Glutamatergic neuron (in vitro differentiated cells): ENCODE results near the gene NUP210. TPM values are rescaled to one million over a fixed set of nuclear protein-coding genes. Genes with fewer than 3 reads are reported as not detected.
"Not testable (repeated sequence)": the region's sequence is repeated elsewhere in the genome, so short reads cannot be mapped to it uniquely, and the experiment has no call there.

Experiments
- DNase-seq: peaks from one replicate; pipeline ENCODE4 v3.0.0; 2022
- H3K27ac Mint-ChIP-seq: one replicate; pipeline ENCODE4 v1.8.0; 2020; ENCODE audit warnings: mild to moderate bottlenecking, mixed read lengths, inconsistent platforms; ENCODE audit not compliant: unreplicated experiment
- H3K27me3 Mint-ChIP-seq: one replicate; pipeline ENCODE4 v1.8.0; 2020; ENCODE audit warnings: mild to moderate bottlenecking, moderate library complexity, mixed read lengths, inconsistent platforms; ENCODE audit not compliant: unreplicated experiment
- H3K36me3 Mint-ChIP-seq: one replicate; pipeline ENCODE4 v1.8.0; 2020; ENCODE audit warnings: mild to moderate bottlenecking, mixed read lengths, inconsistent platforms; ENCODE audit not compliant: unreplicated experiment
- H3K4me1 Mint-ChIP-seq: one replicate; pipeline ENCODE4 v1.8.0; 2020; ENCODE audit warnings: mild to moderate bottlenecking, low read depth, mixed read lengths, inconsistent platforms; ENCODE audit not compliant: unreplicated experiment
- H3K4me3 Mint-ChIP-seq: one replicate; pipeline ENCODE4 v1.8.0; 2020; ENCODE audit warnings: mild to moderate bottlenecking, mixed read lengths, inconsistent platforms; ENCODE audit not compliant: unreplicated experiment
- H3K9me3 Mint-ChIP-seq: one replicate; pipeline ENCODE4 v1.8.0; 2020; ENCODE audit warnings: mild to moderate bottlenecking, moderate library complexity, mixed read lengths, inconsistent platforms; ENCODE audit not compliant: unreplicated experiment
- CTCF ChIP-seq: fragments of 200-600 bp; sonication (generic); IDR thresholded peaks from one replicate; pipeline ENCODE4 v1.5.0; 2021; ENCODE audit not compliant: partially characterized antibody, unreplicated experiment
- total RNA-seq: library from RNA; stranded (reverse); fragmentation: NEBNext Ultra II Directional; extraction: Animal tissue kit (Norgen Biotek cat#: 25700); gene quantifications from one replicate; pipeline ENCODE4 v1.2.1, GENCODE V29; 2021; ENCODE audit not compliant: unreplicated experiment

Gene NUP210
- total RNA-seq, 1 donor from 2014 or later = 2.4 TPM

GRCh38 chr3:13440204-13440817 is 20.2 kb upstream of the NUP210 start:
- Mint-ChIP-seq H3K27me3 (peaks cover 4% of the 10 kb centered on the region), H3K4me3 (no peak overlapping the region), H3K36me3 (no peaks in the 10 kb centered on the region), H3K4me1 (no peaks in the 10 kb centered on the region), H3K9me3 (no peaks in the 10 kb centered on the region), H3K27ac (no peak overlapping the region)
- no peak for TF ChIP-seq CTCF
- no peak for DNase-seq

- not testable (repeated sequence) for H3K36me3 Mint-ChIP-seq, H3K9me3 Mint-ChIP-seq, H3K27ac Mint-ChIP-seq, DNase-seq, H3K27me3 Mint-ChIP-seq, H3K4me3 Mint-ChIP-seq
- H3K4me1 Mint-ChIP-seq = peaks cover 20% of the 10 kb centered on the region
Measured at GRCh38 chr3:13436213-13436612, 16.1 kb upstream of the NUP210 start.

- Mint-ChIP-seq H3K4me3 (peak overlapping the region; percentile 78), H3K27me3 (peaks cover 6% of the 10 kb centered on the region), H3K9me3 (peaks cover 3% of the 10 kb centered on the region), H3K27ac (peak overlapping the region; percentile 92), H3K4me1 (peaks cover 20% of the 10 kb centered on the region), H3K36me3 (no peaks in the 10 kb centered on the region)
- TF ChIP-seq CTCF = no peak
- no peak for DNase-seq
Measured at GRCh38 chr3:13433912-13434311, 13.8 kb upstream of the NUP210 start.

GRCh38 chr3:13432093-13432492 is 12.0 kb upstream of the NUP210 start:
- peaks cover 20% of the 10 kb centered on the region for H3K4me1 Mint-ChIP-seq
- H3K27ac Mint-ChIP-seq = no peak overlapping the region
- H3K9me3 Mint-ChIP-seq = peaks cover 3% of the 10 kb centered on the region
- TF ChIP-seq CTCF = no peak
- H3K27me3 Mint-ChIP-seq = peaks cover 6% of the 10 kb centered on the region
- no peak overlapping the region for H3K4me3 Mint-ChIP-seq
- no peaks in the 10 kb centered on the region for H3K36me3 Mint-ChIP-seq
- DNase-seq = no peak

DNA sequence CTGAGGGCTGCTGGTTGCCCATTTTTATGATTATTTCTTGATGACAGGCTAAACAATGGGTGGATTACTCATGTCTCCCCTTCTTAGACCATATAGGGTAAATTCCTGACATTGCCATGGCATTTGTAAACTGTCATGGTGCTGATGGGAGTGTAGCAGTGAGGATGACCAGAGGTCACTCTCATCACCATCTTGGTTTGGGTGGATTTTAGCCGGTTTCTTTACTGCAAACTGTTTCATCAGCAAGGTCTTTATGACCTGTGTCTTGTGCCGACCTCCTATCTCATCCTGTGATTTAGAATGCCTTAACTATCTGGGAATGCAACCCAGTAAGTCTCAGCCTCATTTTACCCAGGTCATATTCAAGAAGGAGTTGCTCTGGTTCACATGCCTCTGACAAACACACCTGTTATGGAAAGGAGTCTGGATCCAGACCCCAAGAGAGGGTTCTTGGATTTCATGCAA is 10.3 kb upstream of the NUP210 start:
- not testable (repeated sequence) for H3K27ac Mint-ChIP-seq, H3K27me3 Mint-ChIP-seq, H3K9me3 Mint-ChIP-seq, DNase-seq, H3K4me3 Mint-ChIP-seq, H3K36me3 Mint-ChIP-seq
- peaks cover 20% of the 10 kb centered on the region for H3K4me1 Mint-ChIP-seq

DNA sequence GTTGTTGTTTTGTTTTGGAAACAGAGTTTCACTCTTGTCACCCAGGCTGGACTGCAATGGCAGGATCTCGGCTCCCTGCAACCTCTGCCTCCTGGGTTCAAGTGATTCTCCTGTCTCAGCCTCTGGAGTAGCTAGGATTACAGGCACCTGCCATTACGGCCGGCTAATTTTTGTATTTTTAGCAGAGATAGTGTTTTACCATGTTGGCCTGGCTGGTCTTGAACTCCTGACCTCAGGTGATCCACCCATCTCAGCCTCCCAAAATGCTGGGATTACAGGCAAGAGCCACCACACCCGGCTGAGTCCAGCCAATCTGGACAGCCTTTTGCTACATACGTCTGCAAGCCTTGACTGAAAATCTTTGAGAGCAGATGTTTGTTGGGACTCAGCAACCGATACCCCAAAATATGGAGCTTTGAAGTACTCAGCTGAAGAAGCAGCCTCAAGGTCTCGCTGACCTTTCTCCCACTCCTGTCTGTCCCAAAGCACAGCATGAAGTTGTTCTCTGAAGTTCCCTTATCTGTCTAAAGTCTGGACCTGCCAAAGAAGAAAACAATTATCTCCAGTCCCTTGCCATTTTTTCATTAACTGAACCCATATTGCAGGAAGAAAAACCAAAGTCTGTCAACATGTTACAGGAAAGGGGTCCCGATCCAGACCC is 9.6 kb upstream of the NUP210 start:
- Mint-ChIP-seq H3K4me3 (no peak overlapping the region), H3K9me3 (peaks cover 5% of the 10 kb centered on the region), H3K27ac (no peak overlapping the region), H3K27me3 (peaks cover 8% of the 10 kb centered on the region), H3K4me1 (peaks cover 19% of the 10 kb centered on the region), H3K36me3 (no peaks in the 10 kb centered on the region)
- TF ChIP-seq CTCF = no peak
- DNase-seq = no peak

- H3K27ac Mint-ChIP-seq, H3K27me3 Mint-ChIP-seq, H3K4me3 Mint-ChIP-seq, DNase-seq, H3K36me3 Mint-ChIP-seq, H3K4me1 Mint-ChIP-seq, H3K9me3 Mint-ChIP-seq: not testable (repeated sequence)
Measured at GRCh38 chr3:13428678-13429077, 8.6 kb upstream of the NUP210 start.
